GM12801 (cell line): ENCODE results near the gene DYSF.

ENCODE experiments used
- TF ChIP-seq, protein P1 (sequence below): IDR thresholded peaks from one replicate; pipeline ENCODE4 v1.5.1; 2011; ENCODE audit warnings: control low read depth; ENCODE audit not compliant: insufficient read length; ENCODE audit errors: extremely low read depth

Gene DYSF

GRCh38 chr2:71552861-71553301 is 99.5 kb downstream of the DYSF start:
- TF ChIP-seq, protein P1, sequence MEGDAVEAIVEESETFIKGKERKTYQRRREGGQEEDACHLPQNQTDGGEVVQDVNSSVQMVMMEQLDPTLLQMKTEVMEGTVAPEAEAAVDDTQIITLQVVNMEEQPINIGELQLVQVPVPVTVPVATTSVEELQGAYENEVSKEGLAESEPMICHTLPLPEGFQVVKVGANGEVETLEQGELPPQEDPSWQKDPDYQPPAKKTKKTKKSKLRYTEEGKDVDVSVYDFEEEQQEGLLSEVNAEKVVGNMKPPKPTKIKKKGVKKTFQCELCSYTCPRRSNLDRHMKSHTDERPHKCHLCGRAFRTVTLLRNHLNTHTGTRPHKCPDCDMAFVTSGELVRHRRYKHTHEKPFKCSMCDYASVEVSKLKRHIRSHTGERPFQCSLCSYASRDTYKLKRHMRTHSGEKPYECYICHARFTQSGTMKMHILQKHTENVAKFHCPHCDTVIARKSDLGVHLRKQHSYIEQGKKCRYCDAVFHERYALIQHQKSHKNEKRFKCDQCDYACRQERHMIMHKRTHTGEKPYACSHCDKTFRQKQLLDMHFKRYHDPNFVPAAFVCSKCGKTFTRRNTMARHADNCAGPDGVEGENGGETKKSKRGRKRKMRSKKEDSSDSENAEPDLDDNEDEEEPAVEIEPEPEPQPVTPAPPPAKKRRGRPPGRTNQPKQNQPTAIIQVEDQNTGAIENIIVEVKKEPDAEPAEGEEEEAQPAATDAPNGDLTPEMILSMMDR = no peak

DNA sequence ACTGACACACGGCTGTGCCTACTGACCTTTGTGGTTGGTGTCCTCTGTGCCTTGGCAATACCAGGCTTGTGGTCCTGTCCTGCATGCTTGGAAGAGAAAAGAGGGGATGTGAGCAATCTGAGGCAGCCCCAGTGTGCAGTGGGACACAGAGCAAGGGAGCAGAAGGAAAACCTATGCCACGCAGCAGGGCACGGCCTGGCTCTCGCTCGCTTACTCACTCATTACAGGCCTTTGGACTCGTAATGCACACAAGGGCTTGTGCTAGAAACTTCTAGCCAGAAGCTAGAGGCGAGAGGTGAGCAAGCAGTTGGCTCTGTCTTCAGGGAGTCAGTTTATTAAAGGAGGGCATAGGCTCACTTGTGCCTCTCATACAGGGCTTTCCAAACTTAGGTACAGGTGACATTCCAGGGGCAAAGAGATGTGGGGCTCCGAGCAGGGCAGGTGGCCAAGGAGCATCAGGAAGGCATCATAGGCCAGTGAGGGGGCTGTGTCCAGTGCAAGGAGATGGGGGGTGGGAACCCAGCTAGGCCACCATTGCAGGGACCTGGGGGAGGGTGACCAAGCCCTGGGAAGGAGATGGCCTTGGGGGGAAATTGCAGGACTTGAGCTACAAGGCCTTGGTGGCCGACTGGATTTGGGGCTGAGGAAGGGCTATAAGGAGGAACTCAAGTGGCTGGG is 100.8 kb downstream of the DYSF start:
- TF ChIP-seq, protein P1 = no peak

DNA sequence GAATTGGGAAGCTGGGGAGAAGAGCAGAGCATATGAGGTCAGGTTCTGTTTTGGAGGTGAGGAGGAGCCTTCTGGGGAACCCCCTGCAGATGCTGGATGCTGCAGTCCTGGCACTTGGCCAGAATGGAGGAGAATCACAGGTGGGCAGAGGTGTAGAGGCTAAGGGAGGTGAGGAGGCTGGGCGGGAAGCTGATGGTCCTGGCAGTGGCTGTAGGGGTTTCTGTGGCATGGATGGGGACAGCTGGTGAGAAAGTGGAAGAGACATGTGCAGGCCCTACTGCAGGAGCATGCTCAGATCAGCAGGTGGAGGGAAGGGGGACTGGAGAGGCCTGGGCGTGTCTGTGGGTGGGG is 101.3 kb downstream of the DYSF start:
- TF ChIP-seq, protein P1 = no peak

- TF ChIP-seq, protein P1 = no peak
Observed at GRCh38 chr2:71555798-71556454, 102.6 kb downstream of the DYSF start.

GRCh38 chr2:71556692-71557250 is 103.4 kb downstream of the DYSF start:
- TF ChIP-seq, protein P1 = no peak

DNA sequence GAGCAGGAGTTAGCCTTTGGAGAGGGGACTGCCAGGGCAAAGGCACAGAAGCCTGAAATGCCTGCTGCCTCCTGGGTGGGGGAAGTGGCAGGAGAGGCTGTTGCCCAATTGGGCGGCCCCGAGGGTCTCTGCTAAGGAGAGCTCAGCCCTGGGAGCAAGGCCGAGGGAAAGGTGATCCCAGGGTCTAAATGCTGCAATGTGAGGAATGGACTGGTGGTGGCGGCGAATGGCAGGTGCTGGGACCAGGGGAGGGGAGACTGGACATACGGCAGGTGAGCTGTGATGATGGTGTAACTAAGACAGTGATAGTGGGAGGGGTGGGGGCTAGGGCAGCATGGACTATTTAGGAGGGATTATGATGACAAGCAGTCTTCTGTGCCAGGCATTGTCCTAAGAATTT is 104.0 kb downstream of the DYSF start:
- TF ChIP-seq, protein P1 = no peak

GRCh38 chr2:71558300-71559051 is 105.1 kb downstream of the DYSF start:
- TF ChIP-seq, protein P1 = no peak
